GM12801 (cell line): ENCODE data around the gene MRPS12.

Experiments
- TF ChIP-seq, protein P1 (sequence below): IDR thresholded peaks from one replicate; pipeline ENCODE4 v1.5.1; 2011; ENCODE audit warnings: control low read depth; ENCODE audit not compliant: insufficient read length; ENCODE audit errors: extremely low read depth

MRPS12 gene

DNA sequence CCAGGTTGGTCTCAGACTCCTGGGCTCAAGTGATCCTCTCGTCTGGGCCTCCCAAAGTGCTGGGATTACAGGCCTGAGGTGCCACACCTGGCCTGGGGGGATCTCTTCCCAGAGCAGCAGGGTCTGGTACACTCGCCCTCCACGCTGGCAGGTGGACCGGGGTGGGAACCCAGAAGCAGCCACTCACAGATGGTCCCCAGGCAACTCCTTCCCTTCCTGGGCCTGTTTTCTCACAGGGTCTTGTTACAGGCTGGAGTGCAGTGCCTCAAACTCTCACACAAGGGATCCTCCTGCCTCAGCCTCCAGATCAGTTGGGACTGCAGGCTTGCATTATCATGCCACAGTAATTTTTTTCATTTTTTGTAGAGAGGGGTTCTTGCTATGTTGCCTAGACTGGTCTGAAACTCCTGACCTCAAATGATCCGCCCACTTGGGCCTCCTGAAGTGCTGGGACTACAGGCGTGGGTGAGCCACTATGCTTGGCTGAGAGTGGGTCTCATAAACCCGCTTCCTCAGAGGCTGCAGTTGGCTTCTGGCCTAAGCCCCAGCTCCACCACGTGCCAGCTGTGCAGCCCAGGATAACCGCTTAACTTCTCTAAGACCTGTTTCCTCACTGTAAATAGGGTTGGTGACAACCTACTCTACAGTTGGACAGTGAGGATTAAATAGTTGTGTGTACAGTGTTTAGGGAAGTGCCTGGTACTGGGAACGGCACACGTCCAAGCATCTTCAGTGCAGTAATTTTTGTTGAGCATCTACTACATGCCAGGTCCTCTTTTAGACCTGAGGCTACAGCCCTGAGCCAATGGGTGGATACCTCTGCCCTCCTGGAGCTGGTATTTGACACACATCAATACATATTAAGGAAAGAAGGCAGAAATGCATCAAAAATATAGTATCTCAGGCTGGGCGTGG lies 17.9 kb upstream of the MRPS12 start:
- TF ChIP-seq, protein P1, sequence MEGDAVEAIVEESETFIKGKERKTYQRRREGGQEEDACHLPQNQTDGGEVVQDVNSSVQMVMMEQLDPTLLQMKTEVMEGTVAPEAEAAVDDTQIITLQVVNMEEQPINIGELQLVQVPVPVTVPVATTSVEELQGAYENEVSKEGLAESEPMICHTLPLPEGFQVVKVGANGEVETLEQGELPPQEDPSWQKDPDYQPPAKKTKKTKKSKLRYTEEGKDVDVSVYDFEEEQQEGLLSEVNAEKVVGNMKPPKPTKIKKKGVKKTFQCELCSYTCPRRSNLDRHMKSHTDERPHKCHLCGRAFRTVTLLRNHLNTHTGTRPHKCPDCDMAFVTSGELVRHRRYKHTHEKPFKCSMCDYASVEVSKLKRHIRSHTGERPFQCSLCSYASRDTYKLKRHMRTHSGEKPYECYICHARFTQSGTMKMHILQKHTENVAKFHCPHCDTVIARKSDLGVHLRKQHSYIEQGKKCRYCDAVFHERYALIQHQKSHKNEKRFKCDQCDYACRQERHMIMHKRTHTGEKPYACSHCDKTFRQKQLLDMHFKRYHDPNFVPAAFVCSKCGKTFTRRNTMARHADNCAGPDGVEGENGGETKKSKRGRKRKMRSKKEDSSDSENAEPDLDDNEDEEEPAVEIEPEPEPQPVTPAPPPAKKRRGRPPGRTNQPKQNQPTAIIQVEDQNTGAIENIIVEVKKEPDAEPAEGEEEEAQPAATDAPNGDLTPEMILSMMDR, result no peak

DNA sequence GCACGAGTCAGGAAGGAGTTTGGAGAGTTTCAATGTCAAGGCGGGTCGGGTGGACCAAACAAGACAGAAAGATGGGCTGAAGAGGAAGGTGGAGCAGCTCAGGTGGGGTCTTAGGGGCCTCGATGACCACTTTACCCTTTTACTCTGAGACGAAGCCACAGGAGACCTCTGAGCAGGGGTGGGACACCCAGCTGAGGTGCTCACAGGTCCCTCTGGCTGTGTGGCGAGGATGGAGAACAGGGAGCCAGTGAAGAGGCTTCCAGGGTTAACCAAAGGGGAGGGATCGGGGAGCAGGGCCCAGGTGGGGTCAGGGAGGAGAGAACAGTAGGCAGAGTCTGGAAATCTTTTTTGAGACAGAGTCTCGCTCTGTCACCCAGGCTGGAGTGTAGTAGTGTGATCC lies 16.8 kb upstream of the MRPS12 start:
- TF ChIP-seq, protein P1, result no peak

DNA sequence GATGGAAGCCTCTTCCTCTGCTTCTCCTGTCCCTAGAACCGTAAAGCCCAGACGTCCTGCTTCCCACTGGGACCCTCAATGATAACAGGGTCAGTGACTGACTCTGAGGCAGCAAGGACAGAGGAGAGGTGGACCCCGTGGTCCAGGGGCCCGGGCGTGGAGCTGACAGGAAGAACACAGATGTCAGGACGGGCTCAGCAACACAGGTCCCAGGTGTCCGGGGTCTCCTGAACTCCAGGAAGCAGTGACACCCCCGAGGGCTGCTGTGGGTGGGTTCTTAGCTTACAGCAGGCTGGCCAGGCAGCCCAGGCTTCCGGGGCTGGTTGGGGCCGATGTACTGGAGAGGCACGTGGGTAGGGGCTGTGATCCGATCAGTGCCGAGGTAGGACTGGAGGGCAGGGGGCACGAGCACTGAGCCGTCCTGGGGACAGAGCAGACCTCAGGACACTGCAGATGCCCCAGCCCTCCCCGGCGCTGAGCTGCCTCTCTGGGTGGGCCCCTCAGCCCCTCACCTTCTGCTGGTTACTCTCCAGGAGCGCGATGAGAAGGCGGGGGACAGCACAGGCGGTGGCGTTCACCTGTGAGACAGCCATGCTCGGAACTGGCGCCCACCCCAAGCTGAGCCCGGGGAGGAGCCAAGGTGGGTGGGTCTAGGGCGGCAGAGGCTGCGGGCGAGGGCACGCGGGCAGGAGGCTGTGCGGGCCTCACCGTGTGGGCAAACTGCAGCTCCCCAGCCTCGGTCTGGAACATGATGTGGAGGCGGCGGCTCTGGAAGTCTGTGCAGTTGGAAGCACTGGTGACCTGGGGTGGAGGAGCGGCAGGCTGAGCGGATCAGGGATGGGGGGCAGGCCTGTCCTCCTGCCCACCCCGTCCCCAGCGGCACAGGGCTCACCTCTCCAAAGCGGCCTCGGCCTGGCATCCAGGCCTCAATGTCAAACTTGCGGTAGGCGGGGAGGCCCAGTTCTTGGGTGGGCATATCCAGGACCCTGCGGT lies 15.1 kb upstream of the MRPS12 start:
- TF ChIP-seq, protein P1, result no peak

DNA sequence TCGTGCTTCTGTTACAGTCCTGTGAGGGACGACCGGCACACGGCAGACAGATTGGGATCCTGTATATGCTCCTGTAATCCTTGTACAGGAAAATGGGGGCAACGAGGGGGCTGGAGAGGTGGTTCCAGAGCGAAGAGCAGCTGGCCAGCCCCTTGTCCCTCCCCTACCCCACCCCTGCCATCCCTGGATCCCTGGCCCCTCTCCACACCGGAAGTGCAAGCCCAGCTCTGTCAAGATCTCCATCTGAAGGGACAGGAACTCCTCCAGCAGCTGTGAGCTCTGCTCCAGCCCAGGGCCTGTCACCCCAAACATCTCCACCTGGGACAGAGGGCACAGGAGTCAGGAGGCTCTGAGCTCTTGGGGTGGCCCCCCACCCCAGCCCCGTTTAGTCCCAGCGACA lies 13.2 kb upstream of the MRPS12 start:
- TF ChIP-seq, protein P1, result no peak

DNA sequence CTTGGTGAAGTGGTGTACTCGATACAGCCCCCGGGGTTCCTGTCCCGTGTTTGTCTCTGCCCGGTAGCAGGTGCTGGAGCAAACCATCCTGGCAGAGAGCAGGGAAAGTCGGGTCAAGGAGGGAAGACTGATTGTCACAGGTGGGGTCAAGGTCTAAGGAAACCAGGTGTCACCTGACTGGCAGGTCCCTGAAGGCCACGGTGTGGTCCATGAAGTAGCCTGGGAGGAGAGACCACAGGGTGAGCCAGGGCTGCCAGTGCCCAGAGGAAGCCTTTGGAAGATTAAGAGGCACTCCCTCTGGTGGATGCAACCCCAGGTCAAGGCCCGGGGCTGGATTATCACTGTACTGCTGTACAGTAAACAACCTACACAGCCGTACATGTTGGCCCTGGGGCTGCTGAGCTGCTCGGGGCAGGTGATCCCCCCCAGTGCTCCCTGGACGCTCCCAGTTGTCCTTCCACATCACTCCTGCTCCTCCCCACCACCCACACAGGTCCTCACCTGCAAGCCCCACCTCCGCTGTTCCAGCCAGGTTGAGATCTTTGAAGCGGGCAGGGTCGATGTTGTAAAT lies 12.7 kb upstream of the MRPS12 start:
- TF ChIP-seq, protein P1, result no peak

DNA sequence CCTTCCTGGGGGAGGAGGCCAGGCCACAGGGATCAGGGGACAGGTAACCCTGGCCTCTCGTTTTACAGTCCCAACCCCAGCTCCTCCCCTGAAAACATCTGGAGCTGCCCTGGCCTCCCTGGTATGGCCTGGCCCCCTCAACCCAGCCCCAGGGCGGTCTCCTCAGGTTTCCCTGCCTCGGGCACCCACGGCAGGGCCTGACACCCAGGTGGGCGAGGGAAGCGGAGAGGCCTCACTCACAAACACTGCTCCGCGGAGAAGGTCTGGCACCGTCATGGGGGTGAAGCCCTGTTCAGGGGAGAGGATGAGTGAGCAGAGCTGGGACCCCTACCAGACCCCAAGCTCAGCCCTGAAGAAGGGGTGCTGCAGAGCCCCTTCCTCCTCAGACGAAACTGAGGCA lies 12.2 kb upstream of the MRPS12 start:
- TF ChIP-seq, protein P1, result no peak
